SK-MEL-5 (cell line): ENCODE data around the gene ADCYAP1. TPM values are rescaled to one million over a fixed set of nuclear protein-coding genes. Genes with fewer than 3 reads are reported as not detected.

ENCODE experiments used
- DNase-seq: peaks from one replicate; pipeline ENCODE4 v3.0.0-alpha.2; 2016; ENCODE audit warnings: low read depth, low spot score
- in situ Hi-C: cut with HindIII; loops from 2 replicates; pipeline ENCODE4 v1.10.0; 2016; ENCODE audit warnings: low sequenced_read_pairs, high pct_unique_total_duplicates, low pct_unique_long_range_greater_than_20kb
- total RNA-seq: library from RNA; depleted of rRNA; stranded (reverse); fragments of >200 nt; shearing (Covaris generic); gene quantifications from 2 replicates; pipeline ENCODE4 v1.2.3, GENCODE V29; 2014

ADCYAP1 gene
- total RNA-seq, 1 experiment from 2014 or later = not detected

DNA sequence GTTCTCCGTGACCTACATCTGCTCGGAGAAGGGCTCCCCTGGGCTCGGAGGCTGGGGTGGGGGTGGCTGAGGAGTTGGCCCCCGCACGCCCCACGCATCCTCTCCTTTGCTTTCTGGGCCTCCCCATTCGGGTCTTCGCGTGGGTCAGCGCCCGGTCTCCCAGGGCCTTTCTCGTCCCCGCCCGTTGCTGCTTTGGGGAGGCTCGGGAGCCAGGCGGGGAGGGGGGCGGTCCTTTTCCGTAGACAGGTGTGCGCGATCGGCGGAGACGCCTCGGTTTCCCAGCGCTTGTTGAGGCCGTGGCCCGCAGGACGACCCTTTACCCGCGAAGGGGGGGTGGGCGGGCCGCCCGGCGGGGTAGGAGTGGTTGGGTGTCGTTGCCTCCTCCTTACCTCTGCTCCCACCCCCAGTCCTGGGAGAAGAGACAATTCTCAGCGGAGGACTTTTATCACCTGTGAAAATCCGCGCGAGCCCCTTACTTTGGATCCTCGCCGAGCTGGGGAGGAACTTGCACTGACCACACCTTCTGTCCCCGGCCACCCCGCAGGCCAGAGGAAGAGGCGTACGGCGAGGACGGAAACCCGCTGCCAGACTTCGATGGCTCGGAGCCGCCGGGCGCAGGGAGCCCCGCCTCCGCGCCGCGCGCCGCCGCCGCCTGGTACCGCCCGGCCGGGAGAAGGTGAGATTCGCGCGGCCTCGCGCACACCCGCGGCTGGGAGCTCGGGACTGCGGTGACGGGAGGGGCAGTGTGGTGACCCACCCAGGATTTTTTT lies 2.6 kb downstream of the ADCYAP1 start:
- in situ Hi-C loops = no loop called here
- DNase-seq = no peak

DNA sequence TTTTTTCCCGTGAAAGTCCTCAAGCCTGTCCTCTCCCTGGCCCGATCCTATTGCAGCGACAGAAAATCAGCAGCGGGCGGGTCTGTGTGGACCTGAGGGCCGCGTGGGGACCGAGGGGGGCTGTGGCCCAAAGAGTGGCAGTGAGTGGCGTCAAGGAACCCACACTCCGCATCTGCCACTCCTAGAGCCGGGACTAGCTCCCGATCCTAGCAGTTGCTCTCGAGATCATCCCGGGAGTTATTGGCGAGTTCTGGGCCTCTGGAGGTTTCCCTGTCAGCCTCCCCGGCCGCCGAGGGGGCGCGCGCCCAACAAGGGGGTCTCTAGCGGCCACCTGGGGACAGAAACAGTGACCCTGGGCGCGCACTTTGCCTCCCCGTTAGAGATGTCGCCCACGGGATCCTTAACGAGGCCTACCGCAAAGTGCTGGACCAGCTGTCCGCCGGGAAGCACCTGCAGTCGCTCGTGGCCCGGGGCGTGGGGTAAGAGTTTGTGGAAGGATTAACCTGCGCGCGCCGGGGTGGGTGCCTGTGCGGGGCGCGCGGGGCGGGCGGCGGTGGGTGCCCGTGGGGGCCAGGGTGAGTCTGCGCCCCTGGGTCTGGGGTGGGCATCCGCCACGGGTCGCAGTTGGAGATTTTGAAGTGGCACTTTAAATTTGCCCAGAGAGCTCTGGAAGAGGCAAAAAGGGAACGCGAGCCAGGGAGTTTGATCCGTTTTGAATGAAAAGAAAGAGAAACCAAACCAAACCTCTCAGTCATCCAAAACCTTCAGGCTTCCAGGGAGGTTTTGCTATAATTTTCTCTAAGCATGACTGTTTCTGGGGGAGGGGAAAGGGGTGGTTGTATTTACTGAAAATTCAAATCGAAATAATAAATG lies 3.5 kb downstream of the ADCYAP1 start:
- DNase-seq = no peak

DNA sequence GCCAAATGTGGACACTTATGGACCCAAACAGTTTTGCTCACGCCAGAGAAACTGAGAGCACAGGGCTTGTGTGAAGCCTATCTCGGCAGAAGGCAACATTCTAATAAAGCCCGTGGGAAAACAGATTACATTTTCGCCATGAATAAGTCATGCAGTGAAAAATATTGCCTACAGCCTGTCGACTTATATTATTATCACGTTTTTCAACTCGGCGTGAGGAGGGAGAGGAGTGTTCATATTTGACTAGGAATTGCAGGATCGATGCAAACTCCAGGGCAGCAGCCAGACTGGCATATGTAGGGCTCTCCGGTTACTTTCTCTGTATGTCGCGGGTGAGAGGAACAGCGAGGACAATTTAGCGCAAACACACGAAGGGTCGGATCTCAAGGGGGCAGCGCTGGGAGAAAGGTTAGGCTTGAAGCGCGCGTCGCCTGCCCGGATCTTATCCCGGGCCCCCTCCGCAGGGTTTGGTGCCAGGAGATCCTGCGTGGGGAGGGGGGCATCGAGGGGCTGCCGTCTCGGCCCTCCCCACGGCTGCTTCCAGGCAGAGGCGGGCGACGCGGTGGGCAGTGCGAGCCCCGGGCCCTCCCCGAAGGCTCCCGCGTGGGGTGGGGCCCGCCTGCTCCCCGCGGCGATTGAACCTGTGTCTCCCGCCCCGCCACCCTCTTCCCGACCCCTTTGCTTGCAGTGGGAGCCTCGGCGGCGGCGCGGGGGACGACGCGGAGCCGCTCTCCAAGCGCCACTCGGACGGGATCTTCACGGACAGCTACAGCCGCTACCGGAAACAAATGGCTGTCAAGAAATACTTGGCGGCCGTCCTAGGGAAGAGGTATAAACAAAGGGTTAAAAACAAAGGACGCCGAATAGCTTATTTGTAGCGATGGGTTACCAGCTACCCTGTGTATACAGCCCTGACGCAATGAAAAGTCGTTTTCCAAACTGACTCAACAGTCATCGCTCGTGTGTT lies 4.4 kb downstream of the ADCYAP1 start:
- in situ Hi-C loops = no loop called here
- DNase-seq = no peak

More for the DNA sequence above, 3.5 kb downstream of the ADCYAP1 start:
- in situ Hi-C loops = no loop called here

DNA sequence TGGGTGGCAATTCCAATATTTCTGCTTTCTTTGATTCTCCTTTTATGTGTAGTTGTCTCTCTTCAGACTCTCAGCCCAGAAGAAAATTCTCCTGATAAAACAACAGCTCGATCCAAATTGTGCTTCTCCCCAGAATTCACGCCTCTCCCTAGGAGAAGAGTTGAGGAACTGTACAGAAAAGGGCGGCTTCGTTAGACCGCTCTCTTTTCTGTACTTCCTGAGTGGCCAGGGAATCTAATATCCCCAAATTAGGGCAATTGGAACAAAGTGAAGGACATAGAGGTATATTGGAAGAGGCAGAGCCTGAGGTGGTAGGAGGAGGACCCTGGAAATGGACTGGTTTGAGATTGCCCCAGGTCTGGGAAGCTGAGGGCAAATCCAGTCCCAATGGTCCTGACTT lies 5.6 kb downstream of the ADCYAP1 start:
- no peak for DNase-seq
- in situ Hi-C loops = no loop called here

DNA sequence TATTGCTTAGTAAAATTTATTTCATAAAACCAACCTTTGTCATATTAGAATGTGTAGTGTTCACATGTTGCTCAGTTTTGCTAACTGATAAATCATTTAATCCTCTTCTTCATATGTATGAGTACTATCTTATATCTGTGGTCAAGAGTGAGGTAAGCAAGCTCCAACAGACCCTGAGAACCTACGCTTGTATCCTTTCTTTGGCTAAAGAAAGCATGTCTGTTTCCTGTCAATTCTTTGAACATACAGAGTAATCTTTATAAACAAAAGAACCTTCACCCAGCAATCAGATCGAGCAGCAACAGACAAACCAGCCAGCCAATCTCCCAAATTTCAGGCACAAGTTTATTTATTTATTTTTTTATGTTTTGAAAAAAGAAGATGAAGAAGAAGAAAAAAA lies 6.4 kb downstream of the ADCYAP1 start:
- in situ Hi-C loops = no loop called here
- peak; percentile 26 for DNase-seq

DNA sequence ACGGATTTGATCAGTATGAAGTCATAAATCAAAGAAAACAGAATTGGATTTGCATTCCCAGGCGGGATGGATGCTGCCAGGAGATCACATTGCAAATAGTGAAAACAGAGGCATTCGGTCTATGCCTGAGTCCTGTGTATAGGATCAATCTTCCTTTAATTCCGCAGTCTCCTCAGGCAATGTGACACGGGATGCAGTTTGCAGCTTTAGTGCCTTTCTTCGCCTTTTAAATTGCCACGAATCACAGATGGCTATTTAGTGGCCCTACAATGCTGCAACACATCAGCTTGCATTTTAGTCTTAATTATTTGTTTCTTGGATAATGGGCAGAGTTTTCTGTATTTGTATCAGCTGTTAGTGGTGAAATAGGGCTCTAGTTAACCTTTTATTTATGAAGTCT lies 6.8 kb downstream of the ADCYAP1 start:
- DNase-seq = peak; percentile 29
- in situ Hi-C loops = no loop called here

DNA sequence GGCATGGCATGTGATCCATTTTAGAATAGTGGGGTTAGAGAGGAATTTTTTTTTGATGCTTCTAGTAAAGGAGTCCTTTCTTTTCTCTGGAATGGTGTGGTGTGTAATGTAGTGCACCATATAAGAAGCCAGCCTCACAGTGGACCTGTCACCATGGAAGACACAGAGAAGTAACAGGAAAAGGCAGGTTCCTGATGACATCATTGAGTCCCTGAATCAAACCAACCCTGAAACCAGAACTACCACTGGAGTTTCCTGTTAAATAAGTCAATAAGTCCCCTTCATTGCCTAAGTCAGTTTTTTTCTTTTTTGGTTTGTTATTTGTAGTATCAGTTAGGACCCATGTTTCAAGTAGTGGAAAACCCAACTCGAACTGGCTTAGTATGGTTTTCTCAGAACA lies 11.9 kb downstream of the ADCYAP1 start:
- no peak for DNase-seq
- in situ Hi-C loops = no loop called here

DNA sequence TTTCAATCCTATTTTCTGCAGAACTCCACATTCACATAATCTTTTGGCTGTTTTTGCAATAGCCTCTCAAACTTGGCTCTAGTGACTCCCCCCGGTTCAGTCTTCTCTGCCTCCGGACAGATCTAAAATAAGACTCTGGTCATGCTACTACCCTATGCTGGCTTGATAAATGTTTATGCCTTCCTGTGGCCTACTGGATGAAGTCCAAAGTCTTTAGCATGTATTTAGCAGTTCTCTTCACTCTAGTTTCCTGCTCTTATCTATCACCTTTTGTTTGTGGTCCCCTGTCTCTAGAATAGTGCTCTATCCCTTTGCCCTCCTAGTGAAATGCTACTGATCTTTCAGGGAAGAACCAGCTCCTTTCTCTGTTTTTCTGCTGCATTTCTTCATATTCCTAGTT lies 14.4 kb downstream of the ADCYAP1 start:
- DNase-seq = no peak
- in situ Hi-C loops = no loop called here

DNA sequence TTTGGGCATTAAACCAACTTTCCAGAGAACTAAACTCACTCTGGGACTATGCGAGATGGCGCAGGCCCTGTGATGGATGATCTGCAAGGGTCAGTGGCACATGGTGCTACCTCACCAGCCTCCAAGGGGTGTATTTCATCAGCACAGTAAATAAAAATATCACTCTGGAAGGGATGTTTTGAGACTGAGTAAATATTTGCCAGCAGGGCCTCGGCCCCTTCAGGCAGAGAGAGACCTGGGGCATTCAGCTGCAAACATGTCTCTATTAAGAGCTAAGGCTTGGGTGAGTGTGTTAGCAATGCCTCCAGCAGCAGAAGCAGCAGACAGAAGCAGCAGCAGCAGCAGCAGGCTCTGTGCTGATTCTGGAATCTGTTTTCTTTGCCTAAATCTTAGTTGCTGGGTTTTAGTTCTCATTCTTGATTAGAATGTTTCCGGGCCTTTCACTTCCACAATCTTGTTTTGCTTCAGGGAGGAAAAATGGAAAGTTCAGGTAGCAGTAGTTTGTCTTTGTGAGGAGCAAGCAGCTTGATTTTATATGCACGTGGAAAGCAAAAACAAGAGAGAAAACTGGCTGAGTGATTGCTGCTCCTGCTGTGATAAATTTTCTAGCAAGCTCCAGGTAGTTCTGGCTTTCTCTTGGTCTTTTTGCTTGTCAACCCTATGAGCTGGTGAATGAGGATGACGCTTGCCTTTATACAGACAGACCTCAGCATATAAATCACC lies 18.6 kb downstream of the ADCYAP1 start:
- no peak for DNase-seq
- in situ Hi-C loops = no loop called here

- in situ Hi-C loops = no loop called here
- DNase-seq = no peak
Measured at GRCh38 chr18:924987-925386, 20.3 kb downstream of the ADCYAP1 start.

DNA sequence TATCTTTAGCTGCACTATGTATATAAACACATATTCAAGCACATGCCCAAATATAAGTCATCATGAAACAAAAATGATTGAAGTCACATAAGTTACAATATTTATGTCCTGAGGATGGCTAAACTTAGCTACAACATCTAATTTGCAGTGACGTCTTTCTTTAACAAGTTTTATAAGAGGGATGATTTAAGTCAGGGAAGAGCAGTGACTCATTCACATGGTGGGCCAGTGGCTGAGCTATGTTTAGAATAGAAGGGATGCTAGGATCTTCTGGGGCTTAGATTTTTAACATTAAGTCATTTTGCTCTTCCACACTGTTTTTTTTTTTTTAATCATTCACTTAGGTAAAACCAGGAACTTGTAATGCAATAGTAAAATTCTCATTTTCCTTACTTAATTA lies 22.3 kb downstream of the ADCYAP1 start:
- DNase-seq = no peak
- in situ Hi-C loops = no loop called here

GRCh38 chr18:933082-933481 lies 28.4 kb downstream of the ADCYAP1 start:
- no peak for DNase-seq
- in situ Hi-C loops = no loop called here

GRCh38 chr18:934518-935133 lies 30.0 kb downstream of the ADCYAP1 start:
- DNase-seq = no peak
- in situ Hi-C loops = no loop called here

- in situ Hi-C loops = no loop called here
- no peak for DNase-seq
Measured at GRCh38 chr18:936941-937340, 32.3 kb downstream of the ADCYAP1 start.

- in situ Hi-C loops = no loop called here
- no peak for DNase-seq
Measured at GRCh38 chr18:939166-939565, 34.5 kb downstream of the ADCYAP1 start.

DNA sequence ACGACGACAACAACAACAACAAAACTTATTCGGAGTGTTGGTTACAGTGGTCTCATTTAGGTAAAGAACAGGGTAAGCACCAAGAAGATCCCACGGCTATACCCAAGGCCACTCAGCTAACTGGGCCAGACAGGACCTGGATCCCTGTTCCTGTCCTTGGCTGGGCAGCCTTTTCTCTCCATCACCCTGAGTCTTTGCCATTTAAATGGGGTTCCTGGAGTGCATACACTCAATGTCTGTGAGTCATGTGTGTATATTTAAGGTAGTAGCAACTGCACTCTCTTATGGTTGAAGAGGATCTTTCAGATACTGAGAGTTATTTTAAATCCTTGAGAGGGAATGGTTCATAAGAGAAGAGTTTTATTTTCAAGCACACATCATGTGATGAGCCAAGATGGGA lies 35.3 kb downstream of the ADCYAP1 start:
- no peak for DNase-seq
- in situ Hi-C loops = no loop called here

DNA sequence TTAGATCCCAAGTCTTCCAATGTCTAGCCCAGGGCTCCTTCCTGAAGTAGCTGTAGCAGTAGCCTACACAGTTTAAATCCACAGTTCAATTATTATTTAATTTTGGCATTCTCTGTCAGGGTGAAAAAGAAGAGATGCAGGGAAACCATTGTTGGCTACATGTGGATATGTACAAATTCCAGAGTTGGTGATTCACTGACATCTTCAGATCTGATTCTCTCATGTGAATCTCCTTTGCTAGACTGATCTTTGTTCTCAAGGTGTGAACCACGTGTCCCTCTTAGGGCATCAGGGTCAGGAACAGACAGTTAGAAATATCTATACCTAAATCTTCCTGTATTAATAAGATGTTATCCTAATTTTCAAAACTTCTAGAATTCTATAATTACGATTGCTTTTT lies 36.7 kb downstream of the ADCYAP1 start:
- in situ Hi-C loops = no loop called here
- DNase-seq = no peak
